AG20443 (cell line): Measurements from ENCODE around the gene TREX2.

Experiments used
- DNase-seq: peaks from one replicate; pipeline ENCODE4 v3.0.0; 2012; ENCODE audit warnings: low spot score, mixed read lengths

Gene TREX2

DNA sequence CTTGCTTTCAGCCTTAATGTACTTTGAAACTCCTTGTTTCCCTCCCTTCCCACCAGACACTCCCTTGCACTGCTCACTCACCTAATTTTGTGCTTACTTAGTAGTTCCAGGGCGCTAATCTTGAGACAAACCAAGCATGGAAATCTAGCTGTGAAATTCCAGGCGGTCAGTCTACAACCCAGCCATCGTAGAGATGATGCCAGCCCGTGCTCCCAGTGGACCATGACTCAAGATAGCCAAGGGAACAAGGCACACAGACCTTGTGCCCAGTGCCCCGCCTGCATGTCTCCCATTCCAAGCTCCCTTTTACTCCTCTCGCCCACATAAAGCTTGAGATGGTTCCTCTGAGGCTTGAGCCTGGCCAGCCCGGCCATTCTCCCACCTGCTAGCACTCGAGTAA is 11.1 kb downstream of the TREX2 start:
- no peak for DNase-seq

DNA sequence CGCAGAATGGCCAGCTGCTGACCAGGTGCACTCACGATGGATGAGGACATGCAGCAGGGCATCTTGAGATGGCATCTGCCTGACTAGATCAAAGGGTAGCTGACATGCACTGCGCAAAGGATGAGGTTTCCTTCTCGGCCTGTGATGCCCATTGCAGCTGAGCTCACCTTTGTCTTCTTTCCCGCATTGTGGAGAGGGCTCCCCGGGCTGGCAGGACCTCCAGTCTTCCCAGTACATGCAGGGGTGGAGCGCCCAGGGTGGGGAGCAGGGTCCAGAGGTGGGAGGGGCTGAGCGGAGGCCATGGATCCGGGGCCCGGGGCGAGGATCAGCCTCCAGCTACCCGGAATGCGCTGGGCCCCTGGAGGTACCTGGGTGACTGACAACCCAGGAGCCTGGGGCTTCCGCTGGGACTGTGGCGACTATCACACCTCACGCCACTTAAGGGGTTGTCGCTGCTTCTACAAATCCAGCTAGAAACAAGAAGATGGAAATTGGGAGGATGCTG is 12.0 kb downstream of the TREX2 start:
- no peak for DNase-seq

DNA sequence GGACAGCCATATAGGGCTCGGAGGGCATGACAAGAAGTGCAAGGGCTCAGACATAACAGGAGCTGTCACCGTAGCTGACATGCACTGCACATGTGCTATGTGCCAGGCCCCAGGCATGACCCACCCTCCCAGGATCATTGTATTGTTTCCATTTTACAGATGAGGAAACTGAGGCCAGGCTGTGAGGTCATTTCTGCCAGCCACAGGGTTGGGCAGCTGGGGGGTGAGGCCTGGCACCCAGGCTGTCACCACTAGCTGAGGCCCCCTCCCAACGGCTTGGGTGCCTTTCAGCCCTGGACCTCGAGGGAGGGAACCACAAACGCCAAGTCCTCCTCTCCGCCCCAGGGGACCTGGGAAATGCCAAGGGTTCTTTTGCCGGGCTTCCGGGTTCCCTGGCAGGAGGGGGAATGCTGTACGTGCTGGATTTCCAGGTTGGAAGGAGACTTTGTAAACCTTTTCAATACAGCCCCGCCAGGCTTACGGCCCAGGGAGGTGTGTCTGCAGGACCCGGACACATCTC is 12.6 kb downstream of the TREX2 start:
- DNase-seq: no peak

DNA sequence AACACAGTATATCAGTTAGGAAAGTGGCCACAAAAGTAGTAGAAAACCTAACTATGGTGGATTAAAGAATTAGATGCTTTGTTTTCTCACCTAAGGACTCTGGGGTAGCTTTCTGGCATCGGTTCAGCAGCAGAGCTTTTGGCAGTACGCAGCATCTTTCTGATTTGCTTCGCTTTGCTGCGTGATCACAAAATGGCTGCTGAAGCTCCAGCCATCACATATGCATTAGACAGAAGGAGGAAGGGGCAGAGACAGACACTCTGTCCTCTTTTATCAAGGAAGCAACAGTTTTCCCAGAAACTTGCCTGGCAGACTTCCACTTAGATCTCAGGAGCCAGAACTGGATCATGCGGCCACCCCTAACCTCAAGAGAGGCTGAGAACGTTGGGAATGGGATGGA is 15.1 kb downstream of the TREX2 start:
- DNase-seq: no peak

DNA sequence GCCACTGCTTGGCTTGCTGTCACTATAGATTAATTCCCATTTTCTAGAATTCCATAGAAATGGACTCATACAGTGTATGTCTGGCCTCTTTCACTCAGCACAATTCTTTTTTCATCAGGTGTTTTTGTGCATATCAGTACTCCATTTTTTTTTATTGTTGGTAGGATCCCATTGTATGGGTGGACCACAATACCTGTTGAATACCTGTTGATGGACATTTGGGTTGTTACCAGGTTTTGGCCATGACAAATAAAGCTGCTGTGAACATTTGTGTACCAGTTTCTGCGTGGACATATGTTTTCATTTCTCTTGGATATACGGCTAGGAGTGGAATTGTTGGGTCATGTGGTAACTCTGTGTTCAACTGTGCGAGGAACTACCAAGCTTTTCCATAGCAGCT is 19.7 kb downstream of the TREX2 start:
- no peak for DNase-seq

DNA sequence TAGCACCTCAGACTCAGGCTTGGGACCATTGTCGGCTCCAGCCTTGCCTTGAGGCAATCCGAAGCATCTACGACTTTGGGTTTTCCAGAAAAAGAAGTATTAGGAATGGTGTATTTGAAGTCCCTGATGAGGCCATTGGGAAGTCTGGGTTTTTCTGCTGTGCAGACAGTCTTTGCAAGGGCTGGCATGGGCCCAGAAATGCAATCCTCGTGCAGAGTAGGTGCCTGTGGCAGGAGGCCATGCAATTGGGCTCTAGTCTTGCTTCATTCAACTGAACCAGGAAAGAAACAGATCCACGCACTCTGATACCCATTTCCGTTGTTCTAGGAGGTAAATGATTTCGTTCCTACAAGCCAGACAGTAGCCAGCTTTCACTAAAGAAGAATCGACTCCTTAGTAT is 22.2 kb downstream of the TREX2 start:
- no peak for DNase-seq

DNA sequence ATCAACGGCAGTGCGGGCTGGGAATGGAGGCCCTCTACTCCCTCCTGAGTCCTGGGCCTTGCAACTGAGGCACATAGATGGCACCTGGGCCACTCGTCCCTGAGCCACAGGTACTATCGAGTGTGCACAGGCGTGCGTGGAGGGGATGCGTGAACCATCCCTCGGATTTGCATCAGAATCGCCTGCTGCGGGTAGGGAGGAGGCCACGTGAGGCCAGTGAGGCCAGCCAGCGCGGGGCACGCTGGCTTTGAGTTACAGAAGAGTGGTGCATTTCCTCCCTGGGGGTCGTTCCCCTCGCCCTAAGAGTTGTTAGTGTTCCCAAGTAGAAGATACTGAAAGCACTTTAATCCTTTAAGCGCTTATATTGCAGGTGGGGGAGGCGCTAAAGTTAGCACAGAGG is 24.0 kb downstream of the TREX2 start:
- no peak for DNase-seq

DNA sequence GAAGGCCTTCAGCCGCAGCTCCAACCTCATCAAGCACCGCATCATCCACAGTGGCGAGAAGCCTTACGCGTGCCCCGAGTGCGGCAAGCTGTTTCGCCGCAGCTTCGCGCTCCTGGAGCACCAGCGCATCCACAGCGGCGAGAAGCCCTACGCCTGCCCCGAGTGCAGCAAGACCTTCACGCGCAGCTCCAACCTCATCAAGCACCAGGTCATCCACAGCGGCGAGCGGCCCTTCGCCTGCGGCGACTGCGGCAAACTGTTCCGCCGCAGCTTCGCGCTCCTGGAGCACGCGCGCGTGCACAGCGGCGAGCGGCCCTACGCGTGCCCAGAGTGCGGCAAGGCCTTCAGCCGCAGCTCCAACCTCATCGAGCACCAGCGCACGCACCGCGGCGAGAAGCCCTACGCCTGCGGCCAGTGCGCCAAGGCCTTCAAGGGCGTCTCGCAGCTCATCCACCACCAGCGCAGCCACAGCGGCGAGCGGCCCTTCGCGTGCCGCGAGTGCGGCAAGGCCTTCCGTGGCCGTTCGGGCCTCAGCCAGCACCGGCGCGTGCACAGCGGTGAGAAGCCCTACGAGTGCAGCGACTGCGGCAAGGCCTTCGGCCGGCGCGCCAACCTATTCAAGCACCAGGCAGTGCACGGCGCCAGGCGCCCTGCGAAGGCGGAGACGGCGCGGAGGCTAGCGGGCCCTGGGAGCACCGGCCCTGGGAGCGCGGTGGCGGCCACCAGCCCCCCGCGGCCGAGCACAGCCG is 24.8 kb downstream of the TREX2 start:
- DNase-seq: no peak

DNA sequence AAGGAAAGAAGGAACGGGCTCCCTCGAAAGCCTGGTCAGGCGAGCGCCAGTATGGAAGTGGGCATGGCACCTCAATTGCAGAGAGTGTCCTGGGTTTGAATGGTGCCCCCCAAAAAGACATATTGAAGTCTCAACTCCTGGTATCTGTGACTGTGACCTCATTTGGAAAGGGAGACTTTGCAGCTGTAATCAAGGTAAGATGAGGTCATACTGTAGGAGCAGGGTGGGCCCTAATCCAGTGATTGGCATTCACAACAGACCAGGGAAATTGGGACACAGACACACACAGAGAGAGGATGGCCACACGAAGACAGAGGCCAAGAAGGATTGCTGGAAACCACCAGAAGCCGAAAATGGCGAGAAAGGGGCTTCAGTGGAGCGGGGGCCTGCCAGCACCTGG is 28.2 kb downstream of the TREX2 start:
- no peak for DNase-seq

DNA sequence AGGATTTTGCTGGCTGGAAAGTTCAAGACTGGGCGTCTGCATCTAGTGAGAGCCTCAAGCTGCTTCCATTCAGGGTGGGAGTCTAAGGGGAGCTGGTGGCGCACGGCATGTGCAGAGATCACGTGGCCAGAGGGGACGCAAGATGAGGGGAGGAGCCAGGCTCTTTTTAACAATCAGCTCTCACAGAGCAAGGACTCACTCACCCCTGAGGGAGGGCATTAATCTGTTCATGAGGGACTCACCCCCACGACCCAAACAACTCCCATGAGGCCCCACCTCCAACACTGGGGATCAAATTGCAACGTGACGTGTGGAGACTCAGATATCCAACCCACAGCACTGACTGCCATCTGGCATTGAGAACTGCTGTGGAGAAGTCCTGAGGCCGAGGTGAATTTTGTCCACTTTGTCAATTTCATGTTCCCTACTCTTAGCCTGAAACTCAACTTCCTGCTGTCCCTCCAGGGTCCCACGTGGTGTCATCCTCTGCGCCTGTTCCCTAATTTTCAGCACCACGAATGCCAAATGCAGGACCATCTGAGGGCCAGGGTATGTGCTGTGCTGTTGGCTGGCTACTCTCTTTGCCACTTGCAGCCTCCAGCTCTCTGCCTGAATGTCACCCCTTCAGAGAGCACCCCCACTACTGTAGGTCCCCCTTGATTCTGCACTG is 28.9 kb downstream of the TREX2 start:
- DNase-seq: no peak

DNA sequence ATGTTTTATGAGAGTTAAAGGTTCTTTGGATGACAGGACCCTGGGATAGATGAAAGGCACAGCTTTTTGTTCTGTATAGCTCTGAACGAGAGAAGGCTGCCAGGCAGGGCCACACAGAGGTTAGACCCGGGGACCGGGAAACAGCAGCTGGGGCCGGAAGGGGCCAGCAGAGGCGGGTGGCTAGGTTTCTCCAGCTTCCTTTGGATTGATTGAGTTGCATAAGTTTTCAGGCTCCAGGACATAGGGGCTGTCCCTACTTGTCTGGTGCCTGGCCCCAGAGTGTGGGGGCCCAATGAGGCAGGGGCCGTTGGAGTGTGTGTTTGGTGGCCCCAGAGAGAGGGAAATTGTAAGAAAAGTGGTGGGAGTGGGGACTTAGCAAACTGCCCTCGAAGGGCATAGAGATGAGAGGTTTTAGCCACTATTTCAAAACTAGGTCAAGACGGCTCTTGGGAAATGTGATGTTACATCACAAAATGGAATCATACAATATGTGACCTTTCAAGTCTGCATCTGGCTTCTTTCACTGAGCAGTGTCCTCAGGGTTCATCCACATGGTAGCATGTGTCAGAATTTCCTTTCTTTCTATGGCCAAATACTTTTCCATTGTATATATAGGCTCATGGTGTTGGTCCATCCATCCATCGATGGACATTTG is 30.9 kb downstream of the TREX2 start:
- peak; percentile 21 for DNase-seq

DNA sequence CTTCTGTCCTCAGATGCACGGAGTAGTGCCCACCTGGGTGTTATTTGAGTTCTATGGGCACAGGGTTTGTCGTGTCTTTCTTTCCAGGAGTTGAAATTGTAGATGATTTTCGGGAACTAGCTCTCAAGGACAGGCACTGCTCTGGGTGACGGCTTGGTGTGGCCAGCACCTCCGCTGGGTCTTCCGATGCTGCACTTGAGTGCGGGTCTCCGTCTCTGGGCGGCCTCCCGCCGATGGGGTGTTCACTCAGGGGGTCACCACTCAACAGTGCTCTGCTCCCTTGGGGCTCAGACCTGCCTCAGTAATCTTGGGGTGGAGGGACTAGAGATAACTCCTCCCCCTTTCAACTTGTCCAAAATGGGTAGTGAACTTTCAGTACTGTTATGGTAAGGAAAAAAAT is 32.1 kb downstream of the TREX2 start:
- DNase-seq: no peak

DNA sequence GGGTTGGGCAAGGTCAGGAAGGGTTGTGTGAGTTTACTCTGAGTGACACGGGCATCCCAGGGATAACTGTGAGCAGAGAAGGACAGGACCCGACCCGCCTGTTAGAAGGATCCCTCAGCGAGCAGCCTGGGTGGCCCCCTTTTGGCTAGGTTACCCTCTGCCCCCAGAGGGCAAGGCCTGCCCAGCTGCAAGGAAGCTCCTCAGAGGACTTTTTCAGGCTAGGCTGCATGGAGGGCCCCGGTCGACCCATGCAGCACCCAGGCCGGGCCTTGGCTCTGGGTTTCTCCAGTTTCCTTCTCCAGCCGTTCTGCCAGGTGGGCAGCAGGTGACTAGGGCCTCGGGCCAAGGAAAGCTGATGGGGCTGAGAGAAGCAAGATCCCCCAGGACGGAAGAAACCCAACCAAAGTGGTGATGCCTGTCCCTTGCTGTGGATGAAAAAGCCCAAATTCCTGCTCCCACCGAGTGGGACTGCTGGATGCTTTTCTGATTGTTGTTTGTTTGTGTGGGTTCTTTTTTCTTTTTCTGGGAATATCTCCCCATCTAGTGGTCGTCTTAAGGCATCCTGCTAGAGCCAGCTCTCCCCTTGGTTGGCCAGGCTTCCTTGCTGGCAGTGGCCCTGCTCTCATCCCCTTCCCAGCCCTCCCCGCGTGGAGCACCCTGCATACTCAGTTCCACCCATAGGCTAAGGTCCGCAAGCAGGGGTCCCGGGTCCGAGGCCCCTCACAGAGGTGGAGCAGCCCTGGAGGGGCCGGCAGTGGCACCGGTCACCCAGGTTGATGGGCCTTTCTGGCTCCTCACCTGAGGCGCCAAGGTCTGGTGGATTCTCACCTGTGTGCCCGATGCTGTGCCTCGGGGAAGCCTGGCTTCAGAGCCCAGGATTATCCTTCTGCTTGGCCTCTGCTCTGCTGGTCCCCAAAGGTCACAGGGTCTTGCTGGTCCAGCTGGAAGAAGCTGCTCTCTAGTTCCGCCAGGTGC is 32.8 kb downstream of the TREX2 start:
- DNase-seq: no peak

DNA sequence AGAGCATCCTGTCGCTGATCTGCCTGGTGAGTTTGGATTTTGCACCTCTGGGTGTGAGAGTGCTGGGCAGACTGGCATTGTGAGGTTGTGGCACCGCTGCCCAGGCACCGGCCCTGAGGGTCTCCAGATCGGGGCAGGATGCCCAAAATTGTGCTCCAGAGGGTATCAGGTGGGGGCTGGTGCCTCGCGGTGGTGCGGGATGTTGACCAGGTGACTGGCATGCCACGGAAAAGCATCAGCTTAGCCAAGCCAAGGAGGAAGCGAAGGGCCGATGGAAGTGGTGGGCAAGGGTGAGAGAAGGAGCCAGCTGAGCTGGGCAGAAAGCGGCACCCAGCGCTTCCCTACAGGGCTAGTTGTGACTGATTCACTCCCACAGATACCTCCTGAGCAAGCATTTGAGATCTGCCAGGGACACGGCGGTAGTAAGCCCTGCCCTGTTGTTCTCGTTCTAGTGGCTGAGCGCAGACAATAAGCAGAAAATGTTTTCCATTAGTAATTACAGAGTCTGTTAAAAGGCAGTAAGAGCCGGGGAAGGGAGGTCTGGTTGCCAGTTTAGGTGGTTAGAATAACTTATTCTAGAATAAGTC is 33.8 kb downstream of the TREX2 start:
- DNase-seq: no peak

DNA sequence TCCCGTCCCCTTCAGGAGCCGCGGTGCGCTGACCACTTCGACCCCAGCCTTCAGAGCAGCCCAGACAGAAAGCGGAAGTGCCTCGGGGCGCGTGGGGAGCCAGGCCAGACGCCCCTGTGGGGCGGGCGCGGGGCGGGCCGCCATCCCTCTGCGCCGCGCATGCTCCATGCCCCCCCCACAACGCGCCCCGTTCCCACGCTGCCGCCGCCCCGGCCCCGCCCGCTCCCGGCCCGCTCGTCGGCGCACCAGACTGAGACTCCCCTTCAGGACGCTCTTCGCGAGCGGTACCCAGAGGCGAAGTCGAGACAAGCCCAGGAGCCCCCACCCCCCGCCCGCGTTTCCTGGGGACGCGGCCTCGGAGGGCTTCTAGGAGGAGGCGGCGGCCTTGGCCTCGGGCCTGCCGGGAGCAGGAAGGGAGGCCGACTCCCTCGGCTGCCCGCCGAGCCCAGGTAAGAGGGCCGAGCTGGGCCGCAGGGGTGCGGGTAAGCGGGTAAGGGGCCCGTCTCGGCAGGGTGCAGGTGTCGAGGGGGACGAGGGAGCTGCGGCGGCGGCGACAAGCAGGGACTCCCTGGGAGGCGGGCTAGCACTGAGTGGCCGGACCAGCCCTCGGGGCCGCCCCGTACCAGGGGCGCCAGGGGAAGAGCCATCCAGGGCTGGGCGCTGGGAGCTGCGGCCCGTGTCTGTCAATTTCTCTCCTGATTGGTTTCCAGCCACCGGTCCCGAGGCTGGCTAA is 34.4 kb downstream of the TREX2 start, which contains the start of gene ZFP92:
TSS of gene ZFP92 (plus strand) at position 218 of the 733 bp plus-strand sequence. CDS start 6,851 bp downstream, outside the sequence.
- DNase-seq: peak; percentile 70

DNA sequence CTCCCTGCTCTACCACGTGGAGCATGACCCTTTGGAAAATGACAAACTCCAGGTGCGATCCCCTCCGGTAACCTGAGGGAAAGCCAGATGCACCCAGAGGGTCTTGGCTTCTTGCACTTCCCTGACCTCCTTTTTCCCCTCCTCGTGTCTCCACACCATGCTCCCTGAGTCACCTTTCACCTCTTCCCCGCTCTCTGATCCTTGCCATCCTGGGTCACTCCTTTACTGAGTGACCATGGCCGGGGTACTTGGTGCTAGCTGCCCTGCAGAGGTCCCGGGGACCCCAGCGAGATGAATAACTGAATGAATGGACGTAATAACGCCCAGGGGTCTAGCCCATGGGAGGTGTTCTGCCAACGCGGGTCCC is 35.0 kb downstream of the TREX2 start:
- DNase-seq: no peak

DNA sequence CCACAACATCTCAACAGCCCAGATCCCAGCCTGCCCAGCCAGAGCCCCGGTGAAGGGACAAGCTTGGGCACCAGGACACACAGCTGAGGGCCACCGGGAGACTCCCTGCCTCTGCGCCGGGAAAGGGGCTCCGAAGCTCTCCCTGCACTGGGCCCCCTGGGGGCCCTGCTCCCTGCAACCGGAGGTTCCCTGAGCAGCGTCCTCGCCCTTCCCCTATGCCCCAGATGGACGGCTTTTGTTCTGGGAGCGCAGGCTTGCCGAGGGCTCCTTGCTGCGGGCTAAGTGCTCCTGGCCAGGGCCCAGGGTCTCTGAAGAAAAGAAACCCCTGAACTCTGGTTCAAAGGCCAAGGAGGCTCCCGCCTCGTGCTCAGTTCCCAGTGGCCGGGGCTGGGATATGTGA is 35.5 kb downstream of the TREX2 start:
- DNase-seq: no peak

DNA sequence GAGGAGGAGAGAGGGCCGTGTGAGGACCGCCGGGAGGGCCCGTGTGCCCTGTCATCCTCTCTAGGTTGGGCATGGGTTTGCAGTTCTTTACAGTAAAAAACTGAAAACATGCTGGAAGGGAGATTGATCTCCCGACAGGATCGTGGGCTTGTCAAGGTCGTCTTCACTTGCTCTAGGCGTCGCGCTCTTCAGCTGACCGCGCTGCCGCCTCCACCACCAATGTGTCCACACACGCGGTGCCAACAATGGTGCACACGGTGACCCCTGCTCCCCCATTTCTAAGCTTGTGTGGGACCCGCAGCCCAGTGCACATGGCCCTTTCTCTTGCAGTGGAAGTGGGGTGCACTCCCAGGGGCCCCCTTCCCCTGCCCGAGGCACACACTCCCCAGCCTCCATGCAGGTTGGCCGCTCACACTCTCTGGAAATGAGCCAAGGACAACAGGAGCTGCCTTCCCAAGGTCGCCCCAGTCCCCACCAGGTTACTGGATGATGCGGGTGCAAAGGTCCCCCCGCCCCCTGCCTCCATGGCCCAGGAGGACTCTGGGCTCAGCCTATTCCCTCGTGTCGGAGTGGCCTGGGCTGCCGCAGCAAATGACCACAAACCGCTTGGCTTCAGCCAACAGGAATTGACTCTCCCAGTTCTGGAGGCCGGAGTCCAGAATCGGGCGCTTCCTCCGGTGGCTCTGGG is 36.3 kb downstream of the TREX2 start:
- no peak for DNase-seq

DNA sequence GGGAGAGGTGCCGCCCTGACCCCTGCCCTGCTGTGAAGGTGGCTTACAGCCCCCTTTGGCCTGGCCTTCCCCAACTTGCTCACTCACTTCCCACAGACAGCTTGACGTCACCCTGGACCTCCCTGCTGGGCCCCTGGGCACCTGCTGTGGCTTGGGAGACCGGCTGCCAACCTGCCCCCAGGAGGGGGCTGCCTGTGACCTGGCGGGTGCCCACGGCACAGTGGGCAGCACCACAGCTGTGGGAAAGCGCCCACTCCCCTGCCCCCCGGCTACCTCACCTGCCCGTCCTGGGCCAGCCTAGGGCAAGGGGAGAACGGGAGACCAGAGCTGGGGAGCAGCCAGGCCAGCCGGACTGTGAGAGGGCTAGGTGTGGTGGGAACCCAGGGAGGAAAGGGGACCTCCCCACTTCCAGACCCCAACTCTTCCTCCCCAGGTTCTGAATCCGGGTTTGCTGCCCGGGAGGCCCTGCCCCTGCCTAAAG is 36.9 kb downstream of the TREX2 start:
- no peak for DNase-seq

DNA sequence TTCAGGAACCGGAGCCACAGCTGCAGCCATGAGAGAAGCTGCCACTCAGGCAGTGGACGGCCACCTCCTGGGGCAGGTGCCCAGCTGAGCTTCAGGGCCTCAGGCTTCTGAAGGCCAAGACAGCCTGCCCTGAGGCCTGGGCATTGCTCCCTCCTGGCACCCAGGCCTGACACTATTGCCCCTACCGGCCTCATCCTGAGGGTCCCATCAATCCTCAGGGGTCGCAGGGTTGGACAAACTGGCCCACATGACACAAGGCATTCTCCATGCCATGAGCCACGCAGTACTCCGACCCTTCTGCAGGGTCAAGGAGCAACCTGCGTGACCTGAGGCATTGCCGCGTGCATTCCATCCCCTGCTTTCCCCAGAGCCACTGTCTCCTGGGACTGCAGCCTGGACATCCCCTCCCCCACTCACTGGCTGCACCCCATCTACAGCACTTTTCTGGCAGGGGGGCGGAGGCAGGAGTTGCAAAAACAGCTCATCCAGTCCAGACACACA is 37.6 kb downstream of the TREX2 start:
- no peak for DNase-seq
